ENCODE data around the gene TLR2.
"Not testable (repeated sequence)": the region's sequence is repeated elsewhere in the genome, so short reads cannot be mapped to it uniquely, and the experiment has no call there.

The TLR2 gene

GRCh38 chr4:153661215-153661822 lies 22.8 kb upstream of the TLR2 start:
- DNase-seq (ENCODE audit: low spot score), result no peak

- no peak for DNase-seq (ENCODE audit: low spot score)
These were observed 22.2 kb upstream of the TLR2 start for GRCh38 chr4:153661908-153662307.

GRCh38 chr4:153663667-153664066 lies 20.4 kb upstream of the TLR2 start:
- DNase-seq (ENCODE audit: low spot score), result no peak

GRCh38 chr4:153666505-153666904 lies 17.6 kb upstream of the TLR2 start:
- DNase-seq (ENCODE audit: low spot score), result not testable (repeated sequence)

- DNase-seq (ENCODE audit: low spot score), result no peak
These were observed 15.4 kb upstream of the TLR2 start for GRCh38 chr4:153668647-153669046.

GRCh38 chr4:153669838-153670237 lies 14.2 kb upstream of the TLR2 start:
- DNase-seq (ENCODE audit: low spot score), result no peak

- DNase-seq (ENCODE audit: low spot score), result no peak
These were observed 7.6 kb upstream of the TLR2 start for GRCh38 chr4:153676486-153676885.

GRCh38 chr4:153676984-153677383 lies 7.1 kb upstream of the TLR2 start:
- no peak for DNase-seq (ENCODE audit: low spot score)

GRCh38 chr4:153679486-153679885 lies 4.6 kb upstream of the TLR2 start:
- no peak for DNase-seq (ENCODE audit: low spot score)

GRCh38 chr4:153683763-153684181 lies 308 bp upstream of the TLR2 start:
- DNase-seq (ENCODE audit: low spot score), result no peak

- no peak for DNase-seq (ENCODE audit: low spot score)
These were observed 891 bp downstream of the TLR2 start for GRCh38 chr4:153684971-153685371.

GRCh38 chr4:153704522-153704921 lies 20.4 kb downstream of the TLR2 start:
- DNase-seq (ENCODE audit: low spot score), result no peak

GRCh38 chr4:153705743-153706468 lies 21.8 kb downstream of the TLR2 start:
- DNase-seq (ENCODE audit: low spot score), result no peak

- DNase-seq (ENCODE audit: low spot score), result no peak
These were observed 22.4 kb downstream of the TLR2 start for GRCh38 chr4:153706519-153706918.

- DNase-seq (ENCODE audit: low spot score), result no peak
These were observed 26.6 kb downstream of the TLR2 start for GRCh38 chr4:153710681-153711080.

- no peak for DNase-seq (ENCODE audit: low spot score)
These were observed 30.0 kb downstream of the TLR2 start for GRCh38 chr4:153713866-153714646.

- DNase-seq (ENCODE audit: low spot score), result no peak
These were observed 38.0 kb downstream of the TLR2 start for GRCh38 chr4:153722036-153722435.

- no peak for DNase-seq (ENCODE audit: low spot score)
These were observed 40.5 kb downstream of the TLR2 start for GRCh38 chr4:153724606-153725005.

GRCh38 chr4:153725136-153725830 lies 41.2 kb downstream of the TLR2 start:
- DNase-seq (ENCODE audit: low spot score), result no peak

- no peak for DNase-seq (ENCODE audit: low spot score)
These were observed 41.7 kb downstream of the TLR2 start for GRCh38 chr4:153725831-153726154.

- DNase-seq (ENCODE audit: low spot score), result no peak
These were observed 44.1 kb downstream of the TLR2 start for GRCh38 chr4:153728151-153728550.

GRCh38 chr4:153728660-153729059 lies 44.6 kb downstream of the TLR2 start:
- DNase-seq (ENCODE audit: low spot score), result no peak

GRCh38 chr4:153729895-153730294 lies 45.8 kb downstream of the TLR2 start:
- no peak for DNase-seq (ENCODE audit: low spot score)

Data from iPS-NIHi11 (cell line).